HG02840 (cell line): ENCODE measurements around the gene EIF3L.
"Not testable (repeated sequence)": the region's sequence is repeated elsewhere in the genome, so short reads cannot be mapped to it uniquely, and the experiment has no call there.

Source experiments
- ATAC-seq: cut with Tn5 transposase; IDR thresholded peaks from one replicate; pipeline ENCODE4 v1.9.1; 2021; ENCODE audit warnings: mild to moderate bottlenecking, moderate library complexity, moderate number of reproducible peaks; ENCODE audit not compliant: unreplicated experiment, low FRiP score

The EIF3L gene

GRCh38 chr22:37849089-37849751 lies at the start of gene EIF3L:
EIF3L (plus strand) TSS chr22:37849419; CDS start chr22:37849450, 31 bp downstream.
- ATAC-seq: peak; percentile 61

GRCh38 chr22:37799979-37800378 lies 49.2 kb upstream of the EIF3L start:
- ATAC-seq: not testable (repeated sequence)

GRCh38 chr22:37801946-37802309 lies 47.3 kb upstream of the EIF3L start:
- no peak for ATAC-seq

GRCh38 chr22:37802310-37803194 lies 46.7 kb upstream of the EIF3L start:
- ATAC-seq: no peak

- no peak for ATAC-seq
Measured at GRCh38 chr22:37803195-37803638, 46.0 kb upstream of the EIF3L start.

GRCh38 chr22:37803639-37804351 lies 45.4 kb upstream of the EIF3L start:
- ATAC-seq: no peak

- no peak for ATAC-seq
Measured at GRCh38 chr22:37804352-37804880, 44.8 kb upstream of the EIF3L start.

GRCh38 chr22:37804881-37805809 lies 44.1 kb upstream of the EIF3L start:
- ATAC-seq: no peak

GRCh38 chr22:37805810-37806277 lies 43.4 kb upstream of the EIF3L start:
- no peak for ATAC-seq

- no peak for ATAC-seq
Measured at GRCh38 chr22:37806409-37807333, 42.5 kb upstream of the EIF3L start.

GRCh38 chr22:37807410-37808293 lies 41.6 kb upstream of the EIF3L start, which contains the start of gene GCAT:
GCAT (plus strand) TSS chr22:37807934; CDS start chr22:37807968, 34 bp downstream.
- ATAC-seq: peak; percentile 77

GRCh38 chr22:37808294-37808657 lies 40.9 kb upstream of the EIF3L start:
- no peak for ATAC-seq

- ATAC-seq: no peak
Measured at GRCh38 chr22:37809672-37810333, 39.4 kb upstream of the EIF3L start.

GRCh38 chr22:37811867-37812266 lies 37.4 kb upstream of the EIF3L start:
- ATAC-seq: no peak

GRCh38 chr22:37812869-37813678 lies 36.1 kb upstream of the EIF3L start:
- ATAC-seq: no peak

- ATAC-seq: no peak
Measured at GRCh38 chr22:37815593-37815992, 33.6 kb upstream of the EIF3L start.
